Endothelial cell of umbilical vein (primary cell): ENCODE data around the gene JAZF1. TPM values are rescaled to one million over a fixed set of nuclear protein-coding genes. Genes with fewer than 3 reads are reported as not detected.

ENCODE experiments used
- BruUV-seq: library from RNA; stranded (reverse); fragments of 400-500 nt; replicated peaks from 2 replicates; lab custom pipeline; 2021; lab: Mats Ljungman, UMichigan
- CTCF ChIA-PET: fragments of 300-600, 350-600 bp; sonication (Branson Sonifier 250); formaldehyde crosslinking; loops from one replicate; lab custom pipeline; 2021; ENCODE audit warnings: antibody characterized with exemption, inconsistent platforms; lab: Charles Lee
- POLR2A ChIA-PET: fragments of 300-600, 350-600 bp; sonication (Branson Sonifier 250); formaldehyde crosslinking; loops from one replicate; lab custom pipeline; 2021; ENCODE audit warnings: antibody characterized with exemption, inconsistent platforms; lab: Charles Lee
- DNase-seq: peaks from one replicate; pipeline ENCODE4 v3.0.0-alpha.2; 2011; ENCODE audit warnings: low read depth, low spot score
- FAIRE-seq: peaks from 2 replicates; lab custom pipeline; 2011; peaks lifted over from hg19 to GRCh38; lab: Jason Lieb, UNC
- H2AFZ ChIP-seq: 2 replicates; pipeline ENCODE4 v1.6.0; 2012; ENCODE audit warnings: low read depth, low read length, control low read depth, inconsistent platforms
- H3K27ac ChIP-seq: 2 replicates; pipeline ENCODE4 v1.5.1; 2011; ENCODE audit warnings: low read depth, mild to moderate bottlenecking, control low read depth, low read length, moderate library complexity; ENCODE audit not compliant: insufficient read depth
- H3K27me3 ChIP-seq, 2 experiments: 2 replicates each; pipeline versions ENCODE4 v1.6.0 to v1.6.1; 2011; ENCODE audit warnings: low read length in 2 of 2, mixed read lengths in 1 of 2; ENCODE audit not compliant: control insufficient read depth in 2 of 2, insufficient read depth in 2 of 2
- H3K36me3 ChIP-seq, 2 experiments: 2 replicates in 1 of 2; 3 replicates in 1 of 2; pipeline ENCODE4 v1.5.1; 2011; ENCODE audit warnings: low read length in 2 of 2, mild to moderate bottlenecking in 1 of 2, moderate library complexity in 1 of 2; ENCODE audit not compliant: control insufficient read depth in 2 of 2, insufficient read depth in 2 of 2; ENCODE audit errors: extremely low read depth in 1 of 2
- H3K4me1 ChIP-seq: 3 replicates; pipeline ENCODE4 v1.5.1; 2011; ENCODE audit warnings: mild to moderate bottlenecking, low read length; ENCODE audit not compliant: control insufficient read depth, insufficient read depth; ENCODE audit errors: extremely low read depth
- H3K4me2 ChIP-seq: 2 replicates; pipeline ENCODE4 v1.6.1; 2011; ENCODE audit warnings: low read length, control low read depth, mixed read lengths; ENCODE audit not compliant: insufficient read depth
- H3K4me3 ChIP-seq, 3 experiments: fragments of 200-600 bp in 1 of 3; sonication (generic), shearing (Covaris generic) in 1 of 3; replicated peaks in 1 of 3; 2 replicates each; pipeline ENCODE4 v1.5.1; 2011 to 2016; ENCODE audit warnings: control low read depth in 3 of 3, low read length in 3 of 3, mild to moderate bottlenecking in 2 of 3, inconsistent platforms in 1 of 3, low read depth in 1 of 3, moderate library complexity in 1 of 3; ENCODE audit not compliant: insufficient read depth in 1 of 3
- H3K79me2 ChIP-seq: 2 replicates; pipeline ENCODE4 v1.6.0; 2012; ENCODE audit warnings: low read length, inconsistent platforms; ENCODE audit not compliant: control insufficient read depth, insufficient read depth
- H3K9ac ChIP-seq: replicated peaks from 2 replicates; pipeline ENCODE3; 2011; ENCODE audit warnings: low read length, control low read depth; ENCODE audit not compliant: insufficient read depth; ENCODE audit errors: extremely low read depth
- H3K9me1 ChIP-seq: replicated peaks from 3 replicates; pipeline ENCODE4 v1.6.0; 2011; ENCODE audit warnings: mild to moderate bottlenecking, low read length; ENCODE audit not compliant: control insufficient read depth, insufficient read depth; ENCODE audit errors: extremely low read depth
- H3K9me3 ChIP-seq: replicated peaks from 2 replicates; pipeline ENCODE4 v1.5.1; 2012; ENCODE audit warnings: low read length, inconsistent platforms; ENCODE audit not compliant: control insufficient read depth, insufficient read depth
- H4K20me1 ChIP-seq: replicated peaks from 2 replicates; pipeline ENCODE3; 2011; ENCODE audit warnings: mild to moderate bottlenecking, low read length; ENCODE audit not compliant: control insufficient read depth, insufficient read depth; ENCODE audit errors: extremely low read depth
- CTCF ChIP-seq, 2 donors: IDR thresholded peaks; 1 replicate in 1 of 2; 2 replicates in 1 of 2; pipeline ENCODE4 v1.5.1; 2011; ENCODE audit warnings: low read length in 2 of 2, mild to moderate bottlenecking in 2 of 2, moderate library complexity in 2 of 2, control low read depth in 1 of 2, inconsistent platforms in 1 of 2, low read depth in 1 of 2; ENCODE audit not compliant: insufficient read depth in 1 of 2; ENCODE audit errors: extremely low read depth in 1 of 2
- EZH2 ChIP-seq: IDR thresholded peaks from 2 replicates; pipeline ENCODE4 v1.6.1; 2012; ENCODE audit warnings: borderline replicate concordance, low read depth, mild to moderate bottlenecking, moderate library complexity, low read length, inconsistent platforms; ENCODE audit not compliant: severe bottlenecking
- GATA2 ChIP-seq: IDR thresholded peaks from 2 replicates; pipeline ENCODE4 v1.7.0; 2011; ENCODE audit warnings: low read depth, mild to moderate bottlenecking, moderate library complexity, mixed read lengths, low read length; ENCODE audit not compliant: insufficient read length, insufficient read depth
- JUN ChIP-seq: IDR thresholded peaks from 2 replicates; pipeline ENCODE4 v1.6.1; 2011; ENCODE audit warnings: borderline replicate concordance, low read depth; ENCODE audit not compliant: insufficient read length, insufficient read depth
- MAX ChIP-seq: IDR thresholded peaks from 2 replicates; pipeline ENCODE4 v1.6.1; 2011; ENCODE audit not compliant: insufficient read depth, insufficient read length
- POLR2AphosphoS5 ChIP-seq: IDR thresholded peaks from 2 replicates; pipeline ENCODE4 v1.6.1; 2012; ENCODE audit warnings: low read depth, mild to moderate bottlenecking, control low read depth, low read length, moderate library complexity; ENCODE audit not compliant: insufficient read depth
- dilution Hi-C: fragments of 300-500 bp; cut with MboI; formaldehyde crosslinking; loops from one replicate; pipeline ENCODE4 v1.15.0; 2019; ENCODE audit warnings: low sequenced_read_pairs; ENCODE audit not compliant: extremely low pct_ligation_motif_present
- intact Hi-C: fragments of 100-400 bp; cut with micrococcal nuclease; formaldehyde crosslinking; loops from one replicate; pipeline ENCODE4 v1.10.0; 2022
- polyA plus RNA-seq, 4 experiments: library from polyadenylated mRNA; depleted of rRNA in 3 of 4; stranded (reverse) in 3 of 4; unstranded in 1 of 4; fragments of >200 nt; gene quantifications; 2 replicates each; pipeline versions ENCODE4 v1.2.1 to v1.2.3, GENCODE V29; 2011 to 2012; ENCODE audit warnings: missing spikeins in 1 of 4
- total RNA-seq: library from RNA; stranded (reverse); gene quantifications from 2 replicates; pipeline ENCODE4 v1.2.3, GENCODE V29; 2021

JAZF1 gene
- total and polyA plus RNA-seq, 2 donors (not counting 3 experiments of a cell fraction or from before 2014, with no cell fraction given): 2.5 to 16.9 TPM

- H4K20me1 ChIP-seq: no peaks in the 10 kb centered on the region
- H3K36me3 ChIP-seq: peaks cover 0 to 2% of the 10 kb centered on the region in 2 experiments
- H3K4me3 ChIP-seq: no peak overlapping the region
- POLR2A ChIA-PET: interaction anchor here (0.6 kb wide), 1 partner anchor 967 kb away, joined by 5 read pairs; no protein-coding TSS in a partner anchor
- no peaks in the 10 kb centered on the region for H3K27me3 ChIP-seq
- H3K9me3 ChIP-seq: no peaks in the 10 kb centered on the region
- H2AFZ ChIP-seq: no peak overlapping the region
- BruUV-seq: no TSS peak
- no peak overlapping the region for H3K4me2 ChIP-seq
- dilution Hi-C loops: no loop called here
- peaks cover 3% of the 10 kb centered on the region for H3K4me1 ChIP-seq
- intact Hi-C loops: no loop called here
- H3K9ac ChIP-seq: no peak overlapping the region
- no peaks in the 10 kb centered on the region for H3K9me1 ChIP-seq
- TF ChIP-seq MAX: no peak
- no peak overlapping the region for H3K27ac ChIP-seq
- no peak for DNase-seq
- no peak for FAIRE-seq
- peaks cover 3% of the 10 kb centered on the region for H3K79me2 ChIP-seq
- CTCF ChIA-PET: no interaction called here
Observed at GRCh38 chr7:28145931-28146330, 34.7 kb downstream of the JAZF1 start.

- Histone ChIP-seq H3K27me3 (no peaks in the 10 kb centered on the region), H3K79me2 (no peaks in the 10 kb centered on the region), H3K9me1 (no peaks in the 10 kb centered on the region), H3K4me1 (peaks cover 3% of the 10 kb centered on the region), H3K4me3 (no peak overlapping the region), H3K27ac (no peak overlapping the region), H3K9ac (no peak overlapping the region), H3K4me2 (no peak overlapping the region), H4K20me1 (no peaks in the 10 kb centered on the region), H3K36me3 (peaks cover 0 to 2% of the 10 kb centered on the region in 2 experiments), H2AFZ (no peak overlapping the region), H3K9me3 (no peaks in the 10 kb centered on the region)
- DNase-seq (no peak), FAIRE-seq (no peak)
- dilution Hi-C loops: no loop called here
- TF ChIP-seq POLR2AphosphoS5 (no peak), EZH2 (no peak), CTCF (IDR thresholded peaks at IDR 0.05; ENCODE audit: extremely low read depth in 1 of 2, insufficient read depth in 1 of 2, low read depth in 1 of 2, low read length in 2 of 2) (no peak), JUN (no peak), GATA2 (no peak)
- ChIA-PET POLR2A (no interaction called here), CTCF (no interaction called here)
- BruUV-seq: no TSS peak
- intact Hi-C loops: no loop called here
Observed at GRCh38 chr7:28145090-28145626, 35.4 kb downstream of the JAZF1 start.
